Daoy (cell line): ENCODE results near the gene GNA15. TPM values are rescaled to one million over a fixed set of nuclear protein-coding genes. Genes with fewer than 3 reads are reported as not detected.

Source experiments
- DNase-seq: peaks from one replicate; pipeline ENCODE4 v3.0.0-alpha.2; 2015; ENCODE audit warnings: low read depth
- total RNA-seq: library from RNA; depleted of rRNA; stranded (reverse); fragments of >200 nt; shearing (Covaris generic); gene quantifications from 2 replicates; pipeline ENCODE4 v1.2.3, GENCODE V29; 2014; rRNA removed

GNA15 gene
- total RNA-seq, 1 experiment from 2014 or later = not detected

GRCh38 chr19:3208317-3209207 lies 72.7 kb downstream of the GNA15 start:
- no peak for DNase-seq

GRCh38 chr19:3210347-3211017 lies 74.6 kb downstream of the GNA15 start:
- peak; percentile 76 for DNase-seq

GRCh38 chr19:3211191-3211590 lies 75.4 kb downstream of the GNA15 start:
- no peak for DNase-seq

- DNase-seq = no peak
Observed at GRCh38 chr19:3213159-3213558, 77.3 kb downstream of the GNA15 start.

Other genes starting within 250 kb of the GNA15 start
- 5.0 TPM in 2 replicates for gene ZNF57, start 235.1 kb upstream of the GNA15 start, total RNA-seq
- gene ZNF77, start 191.1 kb upstream of the GNA15 start, total RNA-seq = 2.5 and 5.0 TPM in 2 replicates
- gene TLE6, start 158.5 kb upstream of the GNA15 start, total RNA-seq = 0.69 and 12.3 TPM in 2 replicates
- gene TLE2, start 106.8 kb upstream of the GNA15 start, total RNA-seq = 0.03 and 1.5 TPM in 2 replicates
- gene TLE5, start 73.5 kb upstream of the GNA15 start, total RNA-seq = 147 and 186 TPM in 2 replicates
- 35.6 and 46.2 TPM in 2 replicates for gene GNA11, start 41.7 kb upstream of the GNA15 start, total RNA-seq
- not detected in 2 replicates for gene S1PR4, start 42.7 kb downstream of the GNA15 start, total RNA-seq
- 80.2 and 85.1 TPM in 2 replicates for gene NCLN, start 49.9 kb downstream of the GNA15 start, total RNA-seq
- gene CELF5, start 88.6 kb downstream of the GNA15 start, total RNA-seq = 0.06 TPM in 1 of 2 replicates, not detected in the other
- gene NFIC, start 230.6 kb downstream of the GNA15 start, total RNA-seq = 16.0 and 20.2 TPM in 2 replicates